MCF 10A (cell line): ENCODE data around the gene TBC1D3B. TPM values are rescaled to one million over a fixed set of nuclear protein-coding genes. Genes with fewer than 3 reads are reported as not detected.
"Not testable (repeated sequence)": the region's sequence is repeated elsewhere in the genome, so short reads cannot be mapped to it uniquely, and the experiment has no call there.

Source experiments
- BruUV-seq: library from RNA; stranded (reverse); fragments of 400-500 nt; replicated peaks from 2 replicates; lab custom pipeline; 2021; lab: Mats Ljungman, UMichigan
- CTCF ChIA-PET: fragments of 300-600 bp; sonication (Branson Sonifier 250); formaldehyde crosslinking; extraction: SDS; loops from one replicate; lab custom pipeline; 2021; ENCODE audit warnings: antibody characterized with exemption, inconsistent platforms; lab: Yijun Ruan, JAX
- POLR2A ChIA-PET: fragments of 300-600, 350-650 bp; sonication (Branson Sonifier 250); formaldehyde crosslinking; extraction: SDS; loops from one replicate; lab custom pipeline; 2020; ENCODE audit warnings: antibody characterized with exemption, inconsistent platforms; lab: Yijun Ruan, JAX
- DNase-seq: peaks from one replicate; pipeline ENCODE4 v3.0.0-alpha.2; 2018; ENCODE audit not compliant: unreplicated experiment
- H3K27ac Mint-ChIP-seq: one replicate; pipeline ENCODE4 v1.8.0; 2022; ENCODE audit warnings: mild to moderate bottlenecking, low read depth, mixed read lengths; ENCODE audit not compliant: unreplicated experiment
- H3K27me3 Mint-ChIP-seq: one replicate; pipeline ENCODE4 v1.8.0; 2022; ENCODE audit warnings: mixed read lengths; ENCODE audit not compliant: insufficient read depth, unreplicated experiment
- H3K36me3 Mint-ChIP-seq: one replicate; pipeline ENCODE4 v1.8.0; 2022; ENCODE audit warnings: mild to moderate bottlenecking, moderate library complexity, mixed read lengths; ENCODE audit not compliant: insufficient read depth, unreplicated experiment
- H3K4me1 Mint-ChIP-seq: one replicate; pipeline ENCODE4 v1.8.0; 2022; ENCODE audit warnings: mixed read lengths; ENCODE audit not compliant: insufficient read depth, unreplicated experiment
- H3K4me3 Mint-ChIP-seq: one replicate; pipeline ENCODE4 v1.8.0; 2022; ENCODE audit warnings: mild to moderate bottlenecking, moderate library complexity, mixed read lengths; ENCODE audit not compliant: unreplicated experiment
- H3K9me3 Mint-ChIP-seq: one replicate; pipeline ENCODE4 v1.8.0; 2022; ENCODE audit warnings: mixed read lengths; ENCODE audit not compliant: unreplicated experiment
- intact Hi-C: fragments of 100-400 bp; cut with micrococcal nuclease; formaldehyde crosslinking; loops from 2 replicates; pipeline ENCODE4 v1.14.1; 2022
- total RNA-seq: library from RNA; stranded (reverse); gene quantifications from 2 replicates; pipeline ENCODE4 v1.2.3, GENCODE V29; 2022
- TF ChIP-seq, protein P1 (sequence below): fragments of 200-600 bp; IDR thresholded peaks from one replicate; pipeline ENCODE4 v1.8.0; 2022; ENCODE audit warnings: antibody characterized with exemption, mild to moderate bottlenecking; ENCODE audit not compliant: unreplicated experiment

The TBC1D3B gene
- total RNA-seq, 1 experiment from 2014 or later = 12.5 TPM

DNA sequence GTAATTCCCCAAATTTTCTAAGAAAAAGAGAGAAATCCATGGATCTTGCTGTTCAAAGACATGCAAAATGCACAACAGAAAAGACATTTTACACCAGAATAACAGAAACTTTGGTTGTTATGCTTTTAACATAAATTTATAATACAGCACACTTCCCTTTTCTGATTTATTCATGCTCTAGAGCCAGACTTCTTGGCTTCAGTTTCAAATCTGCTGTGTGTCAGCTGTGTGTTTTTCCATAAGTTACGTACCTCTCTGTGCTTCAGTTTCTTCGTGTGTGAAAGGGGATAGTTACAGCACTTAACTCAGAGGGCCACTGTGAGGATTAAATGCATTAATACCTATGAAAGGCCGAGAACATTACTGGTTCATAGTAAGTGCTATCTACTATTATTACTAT lies 26.9 kb upstream of the TBC1D3B start:
- Mint-ChIP-seq H3K4me3 (no peak overlapping the region), H3K36me3 (no peaks in the 10 kb centered on the region), H3K27me3 (peaks cover 55% of the 10 kb centered on the region), H3K4me1 (no peaks in the 10 kb centered on the region), H3K27ac (no peak overlapping the region), H3K9me3 (no peaks in the 10 kb centered on the region)
- CTCF ChIA-PET = no interaction called here
- intact Hi-C loops = no loop called here
- TF ChIP-seq, protein P1, sequence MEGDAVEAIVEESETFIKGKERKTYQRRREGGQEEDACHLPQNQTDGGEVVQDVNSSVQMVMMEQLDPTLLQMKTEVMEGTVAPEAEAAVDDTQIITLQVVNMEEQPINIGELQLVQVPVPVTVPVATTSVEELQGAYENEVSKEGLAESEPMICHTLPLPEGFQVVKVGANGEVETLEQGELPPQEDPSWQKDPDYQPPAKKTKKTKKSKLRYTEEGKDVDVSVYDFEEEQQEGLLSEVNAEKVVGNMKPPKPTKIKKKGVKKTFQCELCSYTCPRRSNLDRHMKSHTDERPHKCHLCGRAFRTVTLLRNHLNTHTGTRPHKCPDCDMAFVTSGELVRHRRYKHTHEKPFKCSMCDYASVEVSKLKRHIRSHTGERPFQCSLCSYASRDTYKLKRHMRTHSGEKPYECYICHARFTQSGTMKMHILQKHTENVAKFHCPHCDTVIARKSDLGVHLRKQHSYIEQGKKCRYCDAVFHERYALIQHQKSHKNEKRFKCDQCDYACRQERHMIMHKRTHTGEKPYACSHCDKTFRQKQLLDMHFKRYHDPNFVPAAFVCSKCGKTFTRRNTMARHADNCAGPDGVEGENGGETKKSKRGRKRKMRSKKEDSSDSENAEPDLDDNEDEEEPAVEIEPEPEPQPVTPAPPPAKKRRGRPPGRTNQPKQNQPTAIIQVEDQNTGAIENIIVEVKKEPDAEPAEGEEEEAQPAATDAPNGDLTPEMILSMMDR = no peak
- POLR2A ChIA-PET = no interaction called here
- DNase-seq = no peak
- BruUV-seq = no TSS peak

DNA sequence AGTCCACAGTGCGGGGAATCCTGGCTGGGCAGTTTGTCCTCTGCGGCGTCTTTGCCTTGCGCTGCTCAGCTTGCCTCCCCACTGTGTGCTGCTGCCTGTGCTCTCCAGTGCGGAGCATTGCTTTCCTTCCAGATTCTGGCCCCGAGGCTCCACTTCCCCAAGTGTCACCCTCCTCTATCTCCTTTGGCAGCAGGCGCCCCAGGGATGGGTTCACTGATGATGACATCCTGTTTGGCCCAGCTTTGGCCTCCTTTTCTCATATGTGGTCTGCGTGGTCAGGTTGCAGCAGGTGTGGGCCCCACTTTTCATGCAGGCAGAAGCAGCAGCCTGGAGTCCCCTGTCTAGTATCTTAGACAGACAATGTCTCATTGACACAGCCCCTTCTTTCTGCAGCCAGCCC lies 25.1 kb upstream of the TBC1D3B start:
- CTCF ChIA-PET, BruUV-seq, DNase-seq, intact Hi-C loops, H3K4me1 Mint-ChIP-seq, H3K9me3 Mint-ChIP-seq, H3K36me3 Mint-ChIP-seq, H3K27ac Mint-ChIP-seq, H3K4me3 Mint-ChIP-seq, POLR2A ChIA-PET: not testable (repeated sequence)
- H3K27me3 Mint-ChIP-seq = peaks cover 46% of the 10 kb centered on the region

DNA sequence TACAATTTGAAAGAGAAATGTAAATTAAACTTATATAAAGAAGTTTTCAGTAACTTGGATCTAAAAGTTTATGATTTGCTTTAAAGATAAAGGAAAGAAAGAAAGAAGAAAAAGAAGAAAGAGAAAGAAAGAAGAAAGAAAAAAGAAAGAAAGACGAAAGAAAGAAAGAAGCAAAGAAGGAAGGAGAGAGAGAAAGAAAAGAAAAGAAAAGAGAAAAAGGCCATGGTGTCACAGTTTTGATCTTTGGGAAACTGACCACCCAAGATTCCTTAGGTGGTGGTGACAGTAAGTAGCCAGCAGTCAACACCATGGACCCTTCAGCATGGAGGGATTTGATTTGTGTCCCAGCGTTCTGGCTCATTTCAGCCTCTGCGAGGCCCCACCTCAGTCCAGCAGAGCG lies 24.7 kb upstream of the TBC1D3B start:
- H3K4me3 Mint-ChIP-seq, BruUV-seq, H3K36me3 Mint-ChIP-seq, DNase-seq, H3K9me3 Mint-ChIP-seq, intact Hi-C loops, H3K27ac Mint-ChIP-seq, H3K4me1 Mint-ChIP-seq, CTCF ChIA-PET, POLR2A ChIA-PET: not testable (repeated sequence)
- H3K27me3 Mint-ChIP-seq = peaks cover 42% of the 10 kb centered on the region

DNA sequence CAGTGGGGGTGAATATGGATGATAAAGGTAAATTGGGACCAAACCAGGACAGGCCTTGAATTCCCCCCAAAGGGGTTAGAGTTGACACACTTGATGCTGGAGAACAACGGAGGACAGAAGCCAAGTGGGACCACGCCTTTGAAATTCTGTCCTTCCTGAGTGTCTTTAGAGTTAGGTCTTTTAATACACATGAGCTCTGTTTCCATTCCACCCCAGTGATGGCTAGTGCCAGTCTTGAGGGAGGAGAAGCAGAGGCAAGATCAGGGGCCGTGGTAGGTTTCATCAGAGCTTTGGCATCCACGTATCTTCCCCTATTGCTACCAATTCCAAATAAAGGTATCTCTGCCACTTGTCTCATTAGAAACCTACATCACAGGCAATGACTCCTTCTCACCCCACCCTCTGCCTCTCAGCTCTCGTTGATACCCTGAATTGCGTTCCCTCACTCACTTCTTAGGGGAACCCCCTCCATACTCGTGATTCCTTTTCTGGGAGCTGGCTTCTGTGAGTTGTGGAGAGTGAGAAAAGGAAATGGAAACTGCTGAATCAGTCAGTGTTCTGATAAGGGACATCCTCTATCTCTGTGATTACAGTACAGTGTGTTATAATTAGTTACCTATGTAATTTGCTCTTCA lies 22.5 kb upstream of the TBC1D3B start:
- intact Hi-C loops = no loop called here
- no peaks in the 10 kb centered on the region for H3K4me1 Mint-ChIP-seq
- TF ChIP-seq, protein P1 = no peak
- no peak overlapping the region for H3K4me3 Mint-ChIP-seq
- no peak overlapping the region for H3K27ac Mint-ChIP-seq
- DNase-seq = no peak
- no peaks in the 10 kb centered on the region for H3K36me3 Mint-ChIP-seq
- BruUV-seq = no TSS peak
- ChIA-PET CTCF (interaction anchor here (0.6 kb wide), 1 partner anchor 756 kb away, joined by 3 read pairs; no protein-coding TSS in a partner anchor), POLR2A (no interaction called here)
- peaks cover 28% of the 10 kb centered on the region for H3K27me3 Mint-ChIP-seq
- no peaks in the 10 kb centered on the region for H3K9me3 Mint-ChIP-seq

DNA sequence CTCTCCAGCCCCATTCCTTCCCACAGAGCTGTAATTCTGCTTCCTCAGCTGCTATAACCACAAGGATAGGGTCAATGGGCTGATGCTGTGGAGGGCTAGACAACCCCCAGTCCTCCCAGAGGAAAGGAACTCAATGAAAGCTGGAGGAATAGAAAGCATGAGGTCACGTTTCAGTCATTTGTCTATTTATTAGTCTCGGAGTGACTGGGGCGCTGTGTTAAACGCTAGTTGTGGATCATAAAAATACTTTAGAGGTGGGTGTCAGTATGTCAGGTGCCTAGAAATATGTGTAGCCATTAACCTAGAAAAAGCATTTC lies 20.9 kb upstream of the TBC1D3B start:
- Mint-ChIP-seq H3K27me3 (peaks cover 28% of the 10 kb centered on the region), H3K36me3 (no peaks in the 10 kb centered on the region), H3K27ac (no peak overlapping the region), H3K4me1 (no peaks in the 10 kb centered on the region), H3K9me3 (no peaks in the 10 kb centered on the region), H3K4me3 (no peak overlapping the region)
- no TSS peak for BruUV-seq
- TF ChIP-seq, protein P1 = no peak
- CTCF ChIA-PET = no interaction called here
- DNase-seq = no peak
- POLR2A ChIA-PET = no interaction called here
- intact Hi-C loops = no loop called here
